Gastrocnemius medialis (tissue), 4 donors: ENCODE data around the gene ATOX1.

ENCODE experiments used
- POLR2A ChIP-seq, 2 donors: fragments of 450-650 bp; IDR thresholded peaks; one replicate each; pipeline ENCODE4 v1.6.1; 2017; ENCODE audit warnings: antibody characterized with exemption in 2 of 2, mild to moderate bottlenecking in 2 of 2, moderate library complexity in 2 of 2
- TF ChIP-seq, protein P1 (sequence below), 5 experiments: fragments of 450-650 bp in 3 of 5; fragments of 200-600 bp in 2 of 5; sonication (generic) in 2 of 5; IDR thresholded peaks in 4 of 5; conservative IDR thresholded peaks in 1 of 5; 1 replicate in 4 of 5; 2 replicates in 1 of 5; pipeline ENCODE4 v1.5.1; 2016 to 2019; ENCODE audit warnings: antibody characterized with exemption in 5 of 5, mild to moderate bottlenecking in 3 of 5, moderate library complexity in 3 of 5

DNA sequence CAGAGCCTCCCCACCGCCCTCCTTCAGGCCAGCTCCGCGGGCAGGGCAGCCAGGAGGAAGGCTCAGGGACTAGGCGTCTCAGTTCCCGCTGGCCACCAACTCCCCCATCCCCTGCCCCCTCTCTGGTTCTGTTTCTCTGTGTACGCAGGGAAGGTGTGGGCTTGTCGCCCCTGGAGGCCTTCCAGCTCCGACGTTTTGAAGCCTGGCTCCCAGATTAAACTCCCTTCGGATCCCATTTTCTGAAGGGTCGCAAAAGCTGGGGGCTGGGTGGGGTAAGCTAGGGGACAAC, 346 bp downstream of the ATOX1 start:
- no peak for TF ChIP-seq POLR2A (IDR thresholded peaks at IDR 0.05)
- TF ChIP-seq, protein P1, sequence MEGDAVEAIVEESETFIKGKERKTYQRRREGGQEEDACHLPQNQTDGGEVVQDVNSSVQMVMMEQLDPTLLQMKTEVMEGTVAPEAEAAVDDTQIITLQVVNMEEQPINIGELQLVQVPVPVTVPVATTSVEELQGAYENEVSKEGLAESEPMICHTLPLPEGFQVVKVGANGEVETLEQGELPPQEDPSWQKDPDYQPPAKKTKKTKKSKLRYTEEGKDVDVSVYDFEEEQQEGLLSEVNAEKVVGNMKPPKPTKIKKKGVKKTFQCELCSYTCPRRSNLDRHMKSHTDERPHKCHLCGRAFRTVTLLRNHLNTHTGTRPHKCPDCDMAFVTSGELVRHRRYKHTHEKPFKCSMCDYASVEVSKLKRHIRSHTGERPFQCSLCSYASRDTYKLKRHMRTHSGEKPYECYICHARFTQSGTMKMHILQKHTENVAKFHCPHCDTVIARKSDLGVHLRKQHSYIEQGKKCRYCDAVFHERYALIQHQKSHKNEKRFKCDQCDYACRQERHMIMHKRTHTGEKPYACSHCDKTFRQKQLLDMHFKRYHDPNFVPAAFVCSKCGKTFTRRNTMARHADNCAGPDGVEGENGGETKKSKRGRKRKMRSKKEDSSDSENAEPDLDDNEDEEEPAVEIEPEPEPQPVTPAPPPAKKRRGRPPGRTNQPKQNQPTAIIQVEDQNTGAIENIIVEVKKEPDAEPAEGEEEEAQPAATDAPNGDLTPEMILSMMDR (IDR thresholded peaks at IDR 0.05 in 4 of 5, conservative IDR thresholded peaks at IDR 0.05 in 1 of 5) = no peak
